GM04504 (cell line): Measurements from ENCODE around the gene NFIA.
"Not testable (repeated sequence)": the region's sequence is repeated elsewhere in the genome, so short reads cannot be mapped to it uniquely, and the experiment has no call there.

ENCODE experiments used
- DNase-seq: peaks from one replicate; pipeline ENCODE4 v3.0.0-alpha.2; 2012; ENCODE audit warnings: low read depth

NFIA gene

GRCh38 chr1:61457526-61458040, 375.2 kb downstream of the NFIA start:
- no peak for DNase-seq

GRCh38 chr1:61459345-61459744, 377.0 kb downstream of the NFIA start:
- DNase-seq, result no peak

GRCh38 chr1:61460191-61460590, 377.8 kb downstream of the NFIA start:
- no peak for DNase-seq

GRCh38 chr1:61461406-61462384, 379.3 kb downstream of the NFIA start:
- no peak for DNase-seq

- no peak for DNase-seq
Measured at GRCh38 chr1:61462628-61463027, 380.3 kb downstream of the NFIA start.

- DNase-seq, result no peak
Measured at GRCh38 chr1:61463220-61463619, 380.9 kb downstream of the NFIA start.

GRCh38 chr1:61467836-61468235, 385.5 kb downstream of the NFIA start:
- not testable (repeated sequence) for DNase-seq

GRCh38 chr1:61469365-61469764, 387.0 kb downstream of the NFIA start:
- DNase-seq, result no peak

GRCh38 chr1:61472876-61473275, 390.5 kb downstream of the NFIA start:
- DNase-seq, result no peak

GRCh38 chr1:61474269-61474817, 392.0 kb downstream of the NFIA start:
- DNase-seq, result no peak

- DNase-seq, result no peak
Measured at GRCh38 chr1:61474963-61475362, 392.6 kb downstream of the NFIA start.

- DNase-seq, result no peak
Measured at GRCh38 chr1:61477301-61477700, 394.9 kb downstream of the NFIA start.

GRCh38 chr1:61480273-61480935, 398.0 kb downstream of the NFIA start:
- no peak for DNase-seq

GRCh38 chr1:61481315-61481715, 399.0 kb downstream of the NFIA start:
- DNase-seq, result no peak

- DNase-seq, result no peak
Measured at GRCh38 chr1:61482170-61482734, 399.9 kb downstream of the NFIA start.

GRCh38 chr1:61486783-61487536, 404.6 kb downstream of the NFIA start:
- no peak for DNase-seq

GRCh38 chr1:61487801-61488200, 405.4 kb downstream of the NFIA start:
- DNase-seq, result no peak

GRCh38 chr1:61490924-61491323, 408.6 kb downstream of the NFIA start:
- DNase-seq, result no peak

- no peak for DNase-seq
Measured at GRCh38 chr1:61491497-61491896, 409.1 kb downstream of the NFIA start.

GRCh38 chr1:61494000-61494399, 411.6 kb downstream of the NFIA start:
- no peak for DNase-seq

GRCh38 chr1:61496501-61496900, 414.1 kb downstream of the NFIA start:
- no peak for DNase-seq

- DNase-seq, result no peak
Measured at GRCh38 chr1:61497013-61497412, 414.7 kb downstream of the NFIA start.
